ENCODE data around the gene MVB12B. TPM values are rescaled to one million over a fixed set of nuclear protein-coding genes. Genes with fewer than 3 reads are reported as not detected.

The MVB12B gene
- total RNA-seq, 2 donors from 2014 or later, result 9.8 to 15.8 TPM

DNA sequence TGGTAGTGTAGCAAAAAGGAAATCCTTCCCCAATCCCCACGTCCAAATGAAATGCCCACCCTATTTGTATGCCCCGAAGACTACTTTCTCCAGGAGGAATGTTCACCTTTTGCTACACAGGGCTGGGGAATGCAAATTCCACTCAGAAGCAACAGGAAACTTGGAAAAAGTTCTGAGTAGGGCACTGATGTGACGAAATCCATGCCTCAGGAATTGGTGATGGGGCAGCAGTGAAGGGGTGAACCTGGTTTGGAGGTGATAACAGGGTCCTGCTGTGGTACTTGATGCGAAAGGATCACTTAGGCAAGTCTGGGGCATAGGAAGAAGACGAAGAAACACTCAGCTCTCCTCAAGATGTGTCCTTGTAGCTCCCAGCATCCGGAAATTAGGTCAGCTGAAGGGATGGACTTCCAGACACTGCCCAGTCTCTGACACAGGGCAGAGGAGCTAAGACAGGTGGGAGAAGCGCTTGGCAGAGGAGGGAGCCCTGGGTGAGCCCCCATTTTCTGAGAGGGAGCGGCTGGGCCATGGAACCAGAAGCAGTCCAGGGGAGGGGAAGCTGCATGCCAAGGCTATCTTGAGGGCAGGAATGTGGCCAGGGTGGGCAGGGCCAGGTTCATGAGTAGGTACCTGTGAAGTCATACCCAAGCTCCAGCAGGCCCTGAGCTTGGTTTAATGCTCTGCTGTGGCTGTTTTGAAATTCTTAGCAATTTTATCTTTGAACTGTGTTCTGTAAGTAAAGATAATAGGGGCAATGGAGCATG is 22.2 kb upstream of the MVB12B start:
- Histone ChIP-seq H3K4me3 (no peak overlapping the region), H3K9ac (ENCODE audit: low read depth in 2 of 2, low read length in 2 of 2) (no peak overlapping the region), H3K9me3 (no peaks in the 10 kb centered on the region), H3K27ac (no peak overlapping the region), H3K36me3 (no peaks in the 10 kb centered on the region), H3K27me3 (no peaks in the 10 kb centered on the region), H3K4me1 (no peaks in the 10 kb centered on the region)
- DNase-seq, result peak; percentile 9
- TF ChIP-seq CTCF (IDR thresholded peaks at IDR 0.05), result no peak
- intact Hi-C loops (cut with DNase I), result loop anchor here (5.0 kb wide), 1 partner anchor 183 kb away; no protein-coding TSS in a partner anchor

DNA sequence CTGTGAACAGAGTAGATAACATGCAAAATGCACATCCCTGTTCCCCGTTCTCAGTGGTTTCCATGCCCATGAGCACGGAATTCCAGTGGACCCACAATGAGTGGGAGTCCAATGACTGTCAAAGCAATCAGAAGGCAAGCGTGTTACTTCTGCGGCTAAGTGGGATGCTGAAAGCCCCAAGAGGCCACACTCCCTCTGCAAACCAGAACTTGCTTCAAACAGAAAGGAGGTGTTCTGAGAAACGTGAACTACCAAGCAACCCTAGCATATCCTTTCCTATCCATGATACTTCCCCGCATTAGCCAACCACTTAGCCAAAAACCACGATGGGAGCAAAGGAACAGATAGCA is 21.7 kb upstream of the MVB12B start:
- Histone ChIP-seq H3K4me3 (no peak overlapping the region), H3K9me3 (no peaks in the 10 kb centered on the region), H3K36me3 (no peaks in the 10 kb centered on the region), H3K4me1 (no peaks in the 10 kb centered on the region), H3K9ac (ENCODE audit: low read depth in 2 of 2, low read length in 2 of 2) (no peak overlapping the region), H3K27me3 (no peaks in the 10 kb centered on the region), H3K27ac (no peak overlapping the region)
- no peak for TF ChIP-seq CTCF (IDR thresholded peaks at IDR 0.05)
- intact Hi-C loops (cut with DNase I), result loop anchor here (5.0 kb wide), 1 partner anchor 182 kb away; no protein-coding TSS in a partner anchor
- DNase-seq, result no peak

DNA sequence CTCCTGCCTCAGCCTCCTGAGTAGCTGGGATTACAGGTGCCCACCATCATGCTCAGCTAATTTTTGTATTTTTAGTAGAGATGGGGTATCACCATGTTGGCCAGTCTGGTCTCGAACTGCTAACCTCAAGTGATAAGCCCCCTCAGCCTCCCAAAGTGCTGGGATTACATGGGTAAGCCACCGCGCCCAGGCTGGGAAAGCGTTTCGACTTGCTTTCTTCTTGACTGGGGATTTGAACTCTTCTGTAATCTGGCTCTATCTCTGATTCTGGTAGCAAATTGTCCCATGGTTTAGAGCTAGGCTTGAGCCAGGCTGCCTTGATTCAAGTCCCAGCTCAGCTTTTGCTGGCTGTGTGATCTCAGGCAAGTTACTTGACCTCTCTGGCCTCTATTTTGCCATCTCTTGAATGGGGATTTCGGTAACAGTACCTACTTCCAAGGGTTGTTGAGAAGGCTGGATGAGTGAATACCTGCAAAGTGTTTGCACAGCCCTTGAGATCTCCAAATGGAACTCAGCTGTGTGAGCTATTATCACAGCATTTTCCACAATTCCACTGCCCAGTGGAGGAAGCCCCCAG is 20.5 kb upstream of the MVB12B start:
- DNase-seq, result no peak
- no peaks in the 10 kb centered on the region for H3K4me1 ChIP-seq
- H3K4me3 ChIP-seq, result no peak overlapping the region
- H3K9me3 ChIP-seq, result no peaks in the 10 kb centered on the region
- H3K36me3 ChIP-seq, result no peaks in the 10 kb centered on the region
- intact Hi-C loops (cut with DNase I), result no loop called here
- no peak for TF ChIP-seq CTCF (IDR thresholded peaks at IDR 0.05)
- H3K9ac ChIP-seq (ENCODE audit: low read depth in 2 of 2, low read length in 2 of 2), result no peak overlapping the region
- H3K27me3 ChIP-seq, result no peaks in the 10 kb centered on the region
- H3K27ac ChIP-seq, result no peak overlapping the region

DNA sequence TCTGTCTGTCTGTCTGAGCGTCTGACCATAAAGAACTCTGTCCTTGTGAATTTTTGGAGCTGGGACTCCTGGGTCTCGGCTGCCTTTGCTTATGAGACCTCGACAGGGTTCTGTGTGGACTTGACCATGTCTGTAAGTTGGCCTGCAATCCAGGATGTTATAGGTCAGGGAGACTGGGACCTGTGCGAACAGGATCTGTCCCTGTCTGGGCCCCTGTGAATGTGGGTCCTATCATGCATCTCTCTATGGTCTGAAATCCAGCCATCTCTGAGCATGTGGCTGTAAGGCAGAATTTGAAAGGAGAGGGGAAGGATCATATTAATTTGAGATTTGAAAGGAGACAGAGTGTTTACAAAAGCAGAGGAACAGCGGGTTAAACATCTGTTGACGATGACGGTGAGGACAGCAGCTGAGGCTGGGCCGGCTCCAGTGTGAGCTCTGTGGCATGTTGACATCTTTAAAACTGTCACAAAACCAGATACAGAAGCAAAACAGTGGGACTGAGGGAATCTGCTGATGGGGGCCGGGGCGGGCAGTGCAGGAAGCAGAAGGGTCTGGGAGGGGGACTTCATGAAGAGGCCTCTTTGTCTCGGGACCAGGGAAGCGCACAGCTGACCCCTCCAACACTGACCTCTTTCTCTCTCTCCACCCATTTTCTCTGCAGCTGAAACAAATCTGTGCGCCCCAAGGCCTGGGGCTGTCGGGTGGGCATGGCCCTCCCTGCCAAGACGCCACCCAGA is 19.1 kb upstream of the MVB12B start:
- no peak overlapping the region for H3K9ac ChIP-seq (ENCODE audit: low read depth in 2 of 2, low read length in 2 of 2)
- no peaks in the 10 kb centered on the region for H3K27me3 ChIP-seq
- no peak for TF ChIP-seq CTCF (IDR thresholded peaks at IDR 0.05)
- DNase-seq, result no peak
- no peak overlapping the region for H3K4me3 ChIP-seq
- H3K27ac ChIP-seq, result no peak overlapping the region
- intact Hi-C loops (cut with DNase I), result no loop called here
- no peaks in the 10 kb centered on the region for H3K4me1 ChIP-seq
- no peaks in the 10 kb centered on the region for H3K9me3 ChIP-seq
- no peaks in the 10 kb centered on the region for H3K36me3 ChIP-seq

DNA sequence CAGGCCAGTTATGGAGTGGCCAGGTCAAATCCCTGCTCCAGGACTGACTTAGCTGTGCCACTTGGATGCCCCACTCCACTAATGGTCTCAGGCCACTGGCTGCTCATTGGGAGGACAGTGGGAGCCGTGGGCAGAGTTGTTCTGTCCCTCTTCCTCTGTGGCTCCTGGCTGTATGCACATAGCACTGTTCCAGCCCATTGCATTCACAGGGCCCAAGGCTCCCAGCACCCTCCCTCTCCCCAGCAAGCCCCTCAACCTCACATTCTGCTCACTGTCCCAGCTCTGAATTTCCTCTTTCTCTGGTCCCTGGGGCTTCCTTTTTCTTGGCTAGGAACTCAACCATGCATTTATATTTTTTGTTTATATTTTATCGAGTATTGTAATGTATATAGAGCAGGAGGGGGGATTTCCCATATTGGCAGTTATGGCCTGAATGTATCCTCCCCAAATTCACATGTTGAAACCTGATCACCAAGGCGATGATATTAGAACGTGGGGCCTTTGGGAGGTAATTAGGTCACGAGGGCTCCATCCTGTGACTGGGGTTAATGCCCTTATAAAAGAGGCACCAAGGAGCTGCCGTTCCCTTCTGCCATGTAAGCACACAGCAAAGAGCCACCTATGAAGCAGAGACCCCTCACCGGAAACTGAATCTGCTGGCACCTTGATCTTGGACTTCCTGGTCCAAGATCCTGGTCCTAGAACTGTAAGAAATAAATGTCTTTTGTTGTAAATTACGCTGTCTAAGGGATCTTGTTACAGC is 17.0 kb upstream of the MVB12B start:
- no peaks in the 10 kb centered on the region for H3K9me3 ChIP-seq
- H3K27ac ChIP-seq, result no peak overlapping the region
- no peaks in the 10 kb centered on the region for H3K4me1 ChIP-seq
- no peak overlapping the region for H3K9ac ChIP-seq (ENCODE audit: low read depth in 2 of 2, low read length in 2 of 2)
- H3K4me3 ChIP-seq, result no peak overlapping the region
- no peak for TF ChIP-seq CTCF (IDR thresholded peaks at IDR 0.05)
- no peak for DNase-seq
- intact Hi-C loops (cut with DNase I), result no loop called here
- H3K27me3 ChIP-seq, result no peaks in the 10 kb centered on the region
- no peaks in the 10 kb centered on the region for H3K36me3 ChIP-seq
